Natural killer cell (primary cell): ENCODE measurements around the gene SLC1A7. TPM values are rescaled to one million over a fixed set of nuclear protein-coding genes. Genes with fewer than 3 reads are reported as not detected.

Experiments
- ATAC-seq, 3 donors: fragments of 150-1000 bp in 2 of 3; fragments of 200-7000 bp in 1 of 3; cut with Tn5 transposase; 1 replicate in 1 of 3; 2 replicates in 2 of 3; pipeline ENCODE4 v1.10.0; 2021; ENCODE audit warnings: mild to moderate bottlenecking in 2 of 3, moderate library complexity in 2 of 3
- DNase-seq, 2 donors: peaks; one replicate each; pipeline versions ENCODE4 v3.0.0 to v3.0.0-alpha.2; 2013 to 2021; ENCODE audit warnings: mixed read lengths in 1 of 2
- H3K27ac ChIP-seq: one replicate; pipeline ENCODE4 v1.5.1; 2013; ENCODE audit warnings: mild to moderate bottlenecking, low read length
- H3K27me3 ChIP-seq: one replicate; pipeline ENCODE4 v1.6.1; 2013; ENCODE audit warnings: low read length; ENCODE audit not compliant: control insufficient read depth, insufficient read depth
- H3K36me3 ChIP-seq: one replicate; pipeline ENCODE4 v1.6.1; 2013; ENCODE audit warnings: low read length; ENCODE audit not compliant: control insufficient read depth, insufficient read depth
- H3K4me1 ChIP-seq: one replicate; pipeline ENCODE4 v1.6.1; 2013; ENCODE audit warnings: low read length; ENCODE audit not compliant: control insufficient read depth, insufficient read depth
- H3K4me3 ChIP-seq: one replicate; pipeline ENCODE4 v1.5.1; 2013; ENCODE audit warnings: low read length
- H3K9me3 ChIP-seq: one replicate; pipeline ENCODE4 v1.6.1; 2013; ENCODE audit warnings: low read length; ENCODE audit not compliant: control insufficient read depth, insufficient read depth
- H3K27ac Mint-ChIP-seq, 2 donors: one replicate each; pipeline ENCODE4 v1.8.0; 2022; ENCODE audit warnings: mild to moderate bottlenecking in 2 of 2, mixed read lengths in 2 of 2, moderate library complexity in 1 of 2
- H3K27me3 Mint-ChIP-seq, 2 donors: one replicate each; pipeline ENCODE4 v1.8.0; 2022; ENCODE audit warnings: low read depth in 2 of 2, mixed read lengths in 2 of 2
- H3K36me3 Mint-ChIP-seq: one replicate; pipeline ENCODE4 v1.8.0; 2022; ENCODE audit warnings: mixed read lengths
- H3K4me1 Mint-ChIP-seq, 2 donors: one replicate each; pipeline ENCODE4 v1.8.0; 2022; ENCODE audit warnings: mixed read lengths in 2 of 2
- H3K4me3 Mint-ChIP-seq: one replicate; pipeline ENCODE4 v1.8.0; 2022; ENCODE audit warnings: mild to moderate bottlenecking, moderate library complexity, mixed read lengths
- H3K9me3 Mint-ChIP-seq, 2 donors: one replicate each; pipeline ENCODE4 v1.8.0; 2022; ENCODE audit warnings: mixed read lengths in 2 of 2
- WGBS: methylation state at CpG from one replicate; pipeline ENCODE4 v1.1.7; 2013; ENCODE audit warnings: missing lambda C conversion rate; ENCODE audit not compliant: insufficient coverage; 5-methylcytosine and 5-hydroxymethylcytosine counted together
- intact Hi-C: fragments of 100-400 bp; cut with micrococcal nuclease; formaldehyde crosslinking; loops from one replicate; pipeline ENCODE4 v1.14.2; 2022
- total RNA-seq, 4 donors: library from RNA; stranded (reverse); fragments of 120-200 nt in 1 of 4; gene quantifications; one replicate each; pipeline versions ENCODE4 v1.2.3 to v1.2.4, GENCODE V29; 2013 to 2022
- TF ChIP-seq, protein P1 (sequence below): fragments of 200-600 bp; IDR thresholded peaks from one replicate; pipeline ENCODE4 v1.8.0; 2022; ENCODE audit warnings: antibody characterized with exemption

The SLC1A7 gene
- total RNA-seq, 3 donors from 2014 or later (not counting 1 experiment from before 2014, with no cell fraction given), result 16.0 to 23.9 (median 20.5) TPM

GRCh38 chr1:53155534-53155933 is 13.1 kb upstream of the SLC1A7 start:
- Mint-ChIP-seq H3K27me3 (peaks cover 0 to 5% of the 10 kb centered on the region in 2 donors), H3K27ac (no peak overlapping the region), H3K4me3 (no peak overlapping the region), H3K9me3 (no peaks in the 10 kb centered on the region), H3K36me3 (no peaks in the 10 kb centered on the region), H3K4me1 (no peaks in the 10 kb centered on the region)
- 79% methylated on average over 1 of the region's 1 CpG for WGBS
- TF ChIP-seq, protein P1, sequence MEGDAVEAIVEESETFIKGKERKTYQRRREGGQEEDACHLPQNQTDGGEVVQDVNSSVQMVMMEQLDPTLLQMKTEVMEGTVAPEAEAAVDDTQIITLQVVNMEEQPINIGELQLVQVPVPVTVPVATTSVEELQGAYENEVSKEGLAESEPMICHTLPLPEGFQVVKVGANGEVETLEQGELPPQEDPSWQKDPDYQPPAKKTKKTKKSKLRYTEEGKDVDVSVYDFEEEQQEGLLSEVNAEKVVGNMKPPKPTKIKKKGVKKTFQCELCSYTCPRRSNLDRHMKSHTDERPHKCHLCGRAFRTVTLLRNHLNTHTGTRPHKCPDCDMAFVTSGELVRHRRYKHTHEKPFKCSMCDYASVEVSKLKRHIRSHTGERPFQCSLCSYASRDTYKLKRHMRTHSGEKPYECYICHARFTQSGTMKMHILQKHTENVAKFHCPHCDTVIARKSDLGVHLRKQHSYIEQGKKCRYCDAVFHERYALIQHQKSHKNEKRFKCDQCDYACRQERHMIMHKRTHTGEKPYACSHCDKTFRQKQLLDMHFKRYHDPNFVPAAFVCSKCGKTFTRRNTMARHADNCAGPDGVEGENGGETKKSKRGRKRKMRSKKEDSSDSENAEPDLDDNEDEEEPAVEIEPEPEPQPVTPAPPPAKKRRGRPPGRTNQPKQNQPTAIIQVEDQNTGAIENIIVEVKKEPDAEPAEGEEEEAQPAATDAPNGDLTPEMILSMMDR, result no peak
- no peaks in the 10 kb centered on the region for H3K9me3 ChIP-seq
- H3K36me3 ChIP-seq, result no peaks in the 10 kb centered on the region
- H3K27ac ChIP-seq, result no peak overlapping the region
- DNase-seq (no peak), ATAC-seq (no peak)
- H3K4me1 ChIP-seq, result no peaks in the 10 kb centered on the region
- no peaks in the 10 kb centered on the region for H3K27me3 ChIP-seq
- intact Hi-C loops, result no loop called here
- H3K4me3 ChIP-seq, result no peak overlapping the region

- intact Hi-C loops, result no loop called here
- Mint-ChIP-seq H3K4me1 (no peaks in the 10 kb centered on the region), H3K9me3 (no peaks in the 10 kb centered on the region), H3K27ac (no peak overlapping the region), H3K4me3 (no peak overlapping the region), H3K27me3 (peaks cover 0 to 5% of the 10 kb centered on the region in 2 donors), H3K36me3 (no peaks in the 10 kb centered on the region)
- DNase-seq, result no peak
- Histone ChIP-seq H3K4me1 (no peaks in the 10 kb centered on the region), H3K27ac (no peak overlapping the region), H3K36me3 (no peaks in the 10 kb centered on the region), H3K9me3 (no peaks in the 10 kb centered on the region), H3K4me3 (no peak overlapping the region), H3K27me3 (no peaks in the 10 kb centered on the region)
- ATAC-seq, result no peak
- TF ChIP-seq, protein P1, result no peak
- WGBS, result 88% methylated on average over 8 of the region's 8 CpGs
These were observed 12.5 kb upstream of the SLC1A7 start for GRCh38 chr1:53154859-53155438.

GRCh38 chr1:53153752-53154151 is 11.3 kb upstream of the SLC1A7 start:
- H3K36me3 Mint-ChIP-seq, result no peaks in the 10 kb centered on the region
- intact Hi-C loops, result no loop called here
- Histone ChIP-seq H3K36me3 (no peaks in the 10 kb centered on the region), H3K4me3 (no peak overlapping the region), H3K27ac (no peak overlapping the region), H3K4me1 (no peaks in the 10 kb centered on the region), H3K27me3 (no peaks in the 10 kb centered on the region), H3K9me3 (no peaks in the 10 kb centered on the region)
- 87% methylated on average over 3 of the region's 3 CpGs for WGBS
- no peak overlapping the region for H3K4me3 Mint-ChIP-seq
- H3K9me3 Mint-ChIP-seq, result no peaks in the 10 kb centered on the region
- DNase-seq (no peak), ATAC-seq (no peak)
- H3K4me1 Mint-ChIP-seq, result no peaks in the 10 kb centered on the region
- H3K27me3 Mint-ChIP-seq, result peaks cover 0 to 5% of the 10 kb centered on the region in 2 donors
- H3K27ac Mint-ChIP-seq, result no peak overlapping the region
- TF ChIP-seq, protein P1, result no peak

DNA sequence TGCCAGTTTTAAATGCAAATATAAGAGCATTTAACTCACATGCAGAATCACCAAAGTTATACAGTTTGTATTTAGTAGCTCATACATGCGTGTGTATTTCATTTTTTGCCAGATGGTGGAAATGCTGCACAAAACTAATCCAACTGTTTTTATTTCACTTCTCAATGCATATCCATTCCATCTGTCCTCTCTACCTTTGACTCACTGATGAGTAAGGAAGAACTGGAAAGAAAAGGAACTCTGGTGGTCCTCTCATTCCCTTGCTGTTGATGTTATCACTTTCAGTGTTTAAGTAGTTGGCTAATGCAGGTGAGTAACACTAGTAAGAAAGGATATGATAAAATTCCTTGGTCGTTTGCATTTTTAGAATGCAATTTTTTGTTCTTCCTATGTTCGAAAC is 5.7 kb upstream of the SLC1A7 start:
- H3K27ac Mint-ChIP-seq, result no peak overlapping the region
- H3K9me3 ChIP-seq, result no peaks in the 10 kb centered on the region
- H3K9me3 Mint-ChIP-seq, result no peaks in the 10 kb centered on the region
- TF ChIP-seq, protein P1, result no peak
- H3K36me3 ChIP-seq, result no peaks in the 10 kb centered on the region
- H3K4me3 ChIP-seq, result no peak overlapping the region
- intact Hi-C loops, result no loop called here
- whole genome bisulfite sequencing, result 74% methylated on average over 3 of the region's 3 CpGs
- ATAC-seq (no peak), DNase-seq (no peak)
- H3K27ac ChIP-seq, result no peak overlapping the region
- H3K4me3 Mint-ChIP-seq, result no peak overlapping the region
- H3K4me1 ChIP-seq, result no peaks in the 10 kb centered on the region
- H3K27me3 Mint-ChIP-seq, result peaks cover 0 to under 1% of the 10 kb centered on the region in 2 donors
- H3K4me1 Mint-ChIP-seq, result no peaks in the 10 kb centered on the region
- no peaks in the 10 kb centered on the region for H3K27me3 ChIP-seq
- no peaks in the 10 kb centered on the region for H3K36me3 Mint-ChIP-seq
